Raji (cell line): ENCODE data around the gene MTPN.

Experiments
- POLR2A ChIP-seq: IDR thresholded peaks from 2 replicates; pipeline ENCODE4 v1.6.1; 2011; ENCODE audit warnings: low read depth, low read length, control low read depth; ENCODE audit not compliant: insufficient read depth

The MTPN gene

GRCh38 chr7:135977007-135977741 is at the start of gene MTPN:
Gene MTPN, minus strand, starts transcription at chr7:135977359. Its CDS starts 259 bp downstream, at chr7:135977100.
- peak; percentile 70 for TF ChIP-seq POLR2A

- no peak for TF ChIP-seq POLR2A
These were observed 49.0 kb upstream of the MTPN start for GRCh38 chr7:136026209-136026608.

GRCh38 chr7:136023134-136023869 is 46.1 kb upstream of the MTPN start:
- no peak for TF ChIP-seq POLR2A

- no peak for TF ChIP-seq POLR2A
These were observed 43.4 kb upstream of the MTPN start for GRCh38 chr7:136020556-136020955.

GRCh38 chr7:136018104-136018503 is 40.9 kb upstream of the MTPN start:
- TF ChIP-seq POLR2A, result no peak

GRCh38 chr7:136016649-136017395 is 39.7 kb upstream of the MTPN start:
- no peak for TF ChIP-seq POLR2A

GRCh38 chr7:136015638-136016037 is 38.5 kb upstream of the MTPN start:
- TF ChIP-seq POLR2A, result no peak

GRCh38 chr7:136014659-136015058 is 37.5 kb upstream of the MTPN start:
- no peak for TF ChIP-seq POLR2A

- TF ChIP-seq POLR2A, result no peak
These were observed 35.1 kb upstream of the MTPN start for GRCh38 chr7:136012238-136012637.

- no peak for TF ChIP-seq POLR2A
These were observed 32.4 kb upstream of the MTPN start for GRCh38 chr7:136009488-136010079.

GRCh38 chr7:136006208-136006607 is 29.0 kb upstream of the MTPN start:
- TF ChIP-seq POLR2A, result no peak

GRCh38 chr7:136004083-136004482 is 26.9 kb upstream of the MTPN start:
- no peak for TF ChIP-seq POLR2A

GRCh38 chr7:136002802-136003201 is 25.6 kb upstream of the MTPN start:
- TF ChIP-seq POLR2A, result no peak

GRCh38 chr7:136000288-136000913 is 23.2 kb upstream of the MTPN start:
- TF ChIP-seq POLR2A, result no peak

- TF ChIP-seq POLR2A, result no peak
These were observed 20.9 kb upstream of the MTPN start for GRCh38 chr7:135998081-135998480.
